HG03045 (cell line): Measurements from ENCODE around the gene PCDHB4.
"Not testable (repeated sequence)": the region's sequence is repeated elsewhere in the genome, so short reads cannot be mapped to it uniquely, and the experiment has no call there.

Source experiments
- ATAC-seq: cut with Tn5 transposase; IDR thresholded peaks from one replicate; pipeline ENCODE4 v1.9.1; 2021; ENCODE audit warnings: mild to moderate bottlenecking, moderate library complexity; ENCODE audit not compliant: unreplicated experiment

Gene PCDHB4

GRCh38 chr5:141121563-141121962, at the start of gene PCDHB4:
Gene PCDHB4 (plus strand): TSS chr5:141121818. CDS start chr5:141121999, 181 bp downstream.
- ATAC-seq: no peak

GRCh38 chr5:141077826-141078225, 43.8 kb upstream of the PCDHB4 start:
- no peak for ATAC-seq

- no peak for ATAC-seq
Measured at GRCh38 chr5:141082228-141082627, 39.4 kb upstream of the PCDHB4 start.

GRCh38 chr5:141084487-141084989, 37.1 kb upstream of the PCDHB4 start:
- ATAC-seq: no peak

GRCh38 chr5:141094481-141095262, 26.9 kb upstream of the PCDHB4 start, which contains the start of gene PCDHB2:
Gene PCDHB2 (plus strand): TSS chr5:141094615. CDS start chr5:141094791, 176 bp downstream.
- no peak for ATAC-seq

GRCh38 chr5:141095263-141095641, 26.4 kb upstream of the PCDHB4 start:
- ATAC-seq: no peak

- not testable (repeated sequence) for ATAC-seq
Measured at GRCh38 chr5:141096181-141096580, 25.4 kb upstream of the PCDHB4 start.

GRCh38 chr5:141096586-141096985, 25.0 kb upstream of the PCDHB4 start:
- ATAC-seq: not testable (repeated sequence)

GRCh38 chr5:141100243-141100805, 21.3 kb upstream of the PCDHB4 start, which contains the start of gene PCDHB3:
Gene PCDHB3 (plus strand): TSS chr5:141100473. CDS start chr5:141100650, 177 bp downstream.
- no peak for ATAC-seq

GRCh38 chr5:141101059-141101458, 20.6 kb upstream of the PCDHB4 start:
- no peak for ATAC-seq

- ATAC-seq: not testable (repeated sequence)
Measured at GRCh38 chr5:141102070-141102469, 19.5 kb upstream of the PCDHB4 start.

- ATAC-seq: not testable (repeated sequence)
Measured at GRCh38 chr5:141102471-141102870, 19.1 kb upstream of the PCDHB4 start.

- no peak for ATAC-seq
Measured at GRCh38 chr5:141105350-141105749, 16.3 kb upstream of the PCDHB4 start.

- ATAC-seq: no peak
Measured at GRCh38 chr5:141119250-141119649, 2.4 kb upstream of the PCDHB4 start.

- ATAC-seq: no peak
Measured at GRCh38 chr5:141121985-141122384, 367 bp downstream of the PCDHB4 start.

GRCh38 chr5:141123396-141124135, 1.9 kb downstream of the PCDHB4 start:
- ATAC-seq: not testable (repeated sequence)

- no peak for ATAC-seq
Measured at GRCh38 chr5:141127305-141127704, 5.7 kb downstream of the PCDHB4 start.

GRCh38 chr5:141135030-141135717, 13.6 kb downstream of the PCDHB4 start, which contains the start of gene PCDHB5:
Gene PCDHB5 (plus strand): TSS chr5:141135206. CDS start chr5:141135435, 229 bp downstream.
- no peak for ATAC-seq

- ATAC-seq: no peak
Measured at GRCh38 chr5:141135718-141136266, 14.2 kb downstream of the PCDHB4 start.

- not testable (repeated sequence) for ATAC-seq
Measured at GRCh38 chr5:141137346-141137745, 15.7 kb downstream of the PCDHB4 start.
